Right ventricle myocardium superior (tissue), 1 donor: ENCODE results near the gene MAP1A. TPM values are rescaled to one million over a fixed set of nuclear protein-coding genes. Genes with fewer than 3 reads are reported as not detected.
"Not testable (repeated sequence)": the region's sequence is repeated elsewhere in the genome, so short reads cannot be mapped to it uniquely, and the experiment has no call there.

Source experiments
- ATAC-seq: fragments of 200-7000 bp; cut with Tn5 transposase; one replicate; pipeline ENCODE4 v1.9.1; 2020; ENCODE audit warnings: mild to moderate bottlenecking; ENCODE audit not compliant: poor library complexity
- DNase-seq: peaks from one replicate; pipeline ENCODE4 v3.0.0-alpha.2; 2020
- intact Hi-C: fragments of 100-400 bp; cut with DNase I; formaldehyde crosslinking; loops from one replicate; pipeline ENCODE4 v1.11.2; 2022
- total RNA-seq: library from RNA; stranded (reverse); fragmentation: NEBNext Ultra II Directional; extraction: Animal tissue kit (Norgen Biotek cat#: 25700); gene quantifications from one replicate; pipeline ENCODE4 v1.2.1, GENCODE V29; 2021
- donor health status: DM: no; HTN: yes; CAD: no; lungs with severe emphysema.

Gene MAP1A
- total RNA-seq, 1 donor from 2014 or later, result 24.4 TPM

DNA sequence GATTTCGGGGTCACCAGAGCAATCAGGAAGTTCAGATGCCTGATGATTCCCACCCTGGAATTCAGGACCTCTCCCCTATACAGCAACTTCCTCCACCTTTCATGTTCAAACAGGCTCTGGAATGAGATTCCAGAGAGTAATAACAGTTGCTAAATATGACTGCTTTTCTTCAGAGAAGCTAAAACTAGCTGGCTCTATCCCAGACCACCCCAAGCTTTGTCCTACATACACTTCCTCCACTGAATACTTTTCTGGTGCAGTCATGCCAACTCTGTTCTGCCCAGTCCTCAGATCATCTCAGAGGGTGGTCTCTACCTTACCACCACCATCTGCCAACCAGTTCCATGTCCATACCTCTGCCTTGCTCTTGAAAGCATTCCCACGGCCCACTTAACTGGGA, 49.2 kb downstream of the MAP1A start:
- DNase-seq, ATAC-seq, intact Hi-C loops: not testable (repeated sequence)

DNA sequence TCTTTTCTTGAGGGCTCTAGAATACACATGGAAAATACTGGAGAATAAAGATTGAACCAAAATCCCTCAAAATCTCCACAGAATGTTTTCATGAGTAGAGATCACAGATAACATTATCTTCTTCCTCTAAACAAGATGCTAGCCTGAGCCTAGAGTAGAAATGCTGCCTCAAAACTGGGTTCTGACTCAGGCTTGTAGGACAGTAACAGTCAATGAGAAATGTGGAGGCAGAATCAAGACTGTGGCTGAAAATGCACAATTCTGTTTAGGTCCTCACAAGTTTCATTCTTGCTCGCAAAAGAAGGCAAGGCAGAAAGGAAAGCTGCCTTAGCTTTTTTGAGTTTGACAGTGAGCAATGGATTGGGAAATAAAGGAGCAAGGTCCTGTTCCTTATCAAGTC, 57.2 kb downstream of the MAP1A start:
- DNase-seq, intact Hi-C loops, ATAC-seq: not testable (repeated sequence)

Other genes with a start within 250 kb of the MAP1A start
- gene TGM7, start 215.4 kb upstream of the MAP1A start, total RNA-seq, result not detected
- gene LCMT2, start 187.0 kb upstream of the MAP1A start, total RNA-seq, result 4.8 TPM
- 11.7 TPM for gene ZSCAN29, start 146.6 kb upstream of the MAP1A start, total RNA-seq
- 11.1 TPM for gene TUBGCP4, start 146.5 kb upstream of the MAP1A start, total RNA-seq
- 23.7 TPM for gene TP53BP1, start 24.5 kb upstream of the MAP1A start, total RNA-seq
- gene PPIP5K1, start 72.6 kb downstream of the MAP1A start, total RNA-seq, result 13.1 TPM
- 0.75 TPM for gene CKMT1B, start 76.4 kb downstream of the MAP1A start, total RNA-seq
- not detected for gene STRC, start 101.2 kb downstream of the MAP1A start, total RNA-seq
- 1.1 TPM for gene CATSPER2, start 131.2 kb downstream of the MAP1A start, total RNA-seq
- not detected for gene CKMT1A, start 176.3 kb downstream of the MAP1A start, total RNA-seq
- gene PDIA3, start 228.8 kb downstream of the MAP1A start, total RNA-seq, result 131 TPM